Parathyroid adenoma (tissue), 2 donors: ENCODE results near the gene SMARCD1.
A peak's percentile ranks its signal among the peaks of the same experiment; 100 is the strongest.

Experiments
- H2AFZ ChIP-seq: fragments of 300-600 bp; sonication (generic); one replicate; pipeline ENCODE4 v1.7.0; 2017; ENCODE audit warnings: antibody characterized with exemption, mild to moderate bottlenecking
- H3K27ac ChIP-seq: fragments of 300-600 bp; sonication (generic); one replicate; pipeline ENCODE4 v1.7.0; 2017
- H3K27me3 ChIP-seq: fragments of 300-600 bp; sonication (generic); one replicate; pipeline ENCODE4 v1.7.0; 2017; ENCODE audit warnings: low read length; ENCODE audit not compliant: control insufficient read depth, insufficient read depth
- H3K36me3 ChIP-seq: fragments of 300-600 bp; sonication (generic); one replicate; pipeline ENCODE4 v1.7.0; 2017; ENCODE audit warnings: low read length; ENCODE audit not compliant: control insufficient read depth, insufficient read depth
- H3K4me1 ChIP-seq: fragments of 300-600 bp; sonication (generic); one replicate; pipeline ENCODE4 v1.7.0; 2017; ENCODE audit warnings: control low read depth
- H3K4me2 ChIP-seq: fragments of 300-600 bp; sonication (generic); one replicate; pipeline ENCODE4 v1.7.0; 2017; ENCODE audit warnings: low read length
- H3K4me3 ChIP-seq: fragments of 300-600 bp; sonication (generic); one replicate; pipeline ENCODE4 v1.7.0; 2017; ENCODE audit warnings: low read depth, low read length
- H3K79me2 ChIP-seq: fragments of 300-600 bp; sonication (generic); one replicate; pipeline ENCODE4 v1.7.0; 2017; ENCODE audit warnings: control low read depth
- H3K9ac ChIP-seq: fragments of 300-600 bp; sonication (generic); one replicate; pipeline ENCODE4 v1.7.0; 2017; ENCODE audit warnings: mild to moderate bottlenecking
- H3K9me3 ChIP-seq: fragments of 300-600 bp; sonication (generic); one replicate; pipeline ENCODE4 v1.7.0; 2017; ENCODE audit warnings: low read length; ENCODE audit not compliant: control insufficient read depth
- CTCF ChIP-seq: fragments of 300-600 bp; sonication (generic); IDR thresholded peaks from one replicate; pipeline ENCODE4 v1.7.0; 2017; ENCODE audit warnings: antibody characterized with exemption, mild to moderate bottlenecking
- donor health status: primary hyperparathyroidism.

The SMARCD1 gene

GRCh38 chr12:50102646-50103309, 17.6 kb downstream of the SMARCD1 start:
- TF ChIP-seq CTCF: no peak
- H3K36me3 ChIP-seq: no peaks in the 10 kb centered on the region
- H3K9ac ChIP-seq: no peak overlapping the region
- H3K27me3 ChIP-seq: no peaks in the 10 kb centered on the region
- peaks cover 11% of the 10 kb centered on the region for H3K79me2 ChIP-seq
- no peak overlapping the region for H3K4me2 ChIP-seq
- no peaks in the 10 kb centered on the region for H3K9me3 ChIP-seq
- H3K4me3 ChIP-seq: no peak overlapping the region
- H3K27ac ChIP-seq: peak overlapping the region; percentile 85
- peaks cover 50% of the 10 kb centered on the region for H3K4me1 ChIP-seq
- peak overlapping the region; percentile 36 for H2AFZ ChIP-seq

GRCh38 chr12:50103351-50103750, 18.2 kb downstream of the SMARCD1 start:
- H3K4me3 ChIP-seq: no peak overlapping the region
- peak overlapping the region; percentile 85 for H3K27ac ChIP-seq
- H3K36me3 ChIP-seq: no peaks in the 10 kb centered on the region
- H3K79me2 ChIP-seq: peaks cover 11% of the 10 kb centered on the region
- no peaks in the 10 kb centered on the region for H3K9me3 ChIP-seq
- no peak overlapping the region for H3K9ac ChIP-seq
- H3K4me2 ChIP-seq: no peak overlapping the region
- no peak for TF ChIP-seq CTCF
- H3K27me3 ChIP-seq: no peaks in the 10 kb centered on the region
- peaks cover 55% of the 10 kb centered on the region for H3K4me1 ChIP-seq
- peak overlapping the region; percentile 66 for H2AFZ ChIP-seq

- Histone ChIP-seq H2AFZ (peak within 1 kb of the TSS; percentile 66), H3K9ac (no peak within 1 kb of the TSS), H3K36me3 (no peaks in the 10 kb centered on the region), H3K27me3 (no peaks in the 10 kb centered on the region), H3K4me3 (peak within 1 kb of the TSS; percentile 45), H3K79me2 (peaks cover 11% of the 10 kb centered on the region), H3K4me1 (peaks cover 60% of the 10 kb centered on the region), H3K9me3 (no peaks in the 10 kb centered on the region), H3K4me2 (peak within 1 kb of the TSS; percentile 81), H3K27ac (peak within 1 kb of the TSS; percentile 85)
- TF ChIP-seq CTCF: peak; percentile 19
These were observed 18.7 kb downstream of the SMARCD1 start, which contains the start of gene GPD1 for GRCh38 chr12:50103767-50104321. GPD1 (plus strand) TSS chr12:50104008; CDS start chr12:50104051, 43 bp downstream.

DNA sequence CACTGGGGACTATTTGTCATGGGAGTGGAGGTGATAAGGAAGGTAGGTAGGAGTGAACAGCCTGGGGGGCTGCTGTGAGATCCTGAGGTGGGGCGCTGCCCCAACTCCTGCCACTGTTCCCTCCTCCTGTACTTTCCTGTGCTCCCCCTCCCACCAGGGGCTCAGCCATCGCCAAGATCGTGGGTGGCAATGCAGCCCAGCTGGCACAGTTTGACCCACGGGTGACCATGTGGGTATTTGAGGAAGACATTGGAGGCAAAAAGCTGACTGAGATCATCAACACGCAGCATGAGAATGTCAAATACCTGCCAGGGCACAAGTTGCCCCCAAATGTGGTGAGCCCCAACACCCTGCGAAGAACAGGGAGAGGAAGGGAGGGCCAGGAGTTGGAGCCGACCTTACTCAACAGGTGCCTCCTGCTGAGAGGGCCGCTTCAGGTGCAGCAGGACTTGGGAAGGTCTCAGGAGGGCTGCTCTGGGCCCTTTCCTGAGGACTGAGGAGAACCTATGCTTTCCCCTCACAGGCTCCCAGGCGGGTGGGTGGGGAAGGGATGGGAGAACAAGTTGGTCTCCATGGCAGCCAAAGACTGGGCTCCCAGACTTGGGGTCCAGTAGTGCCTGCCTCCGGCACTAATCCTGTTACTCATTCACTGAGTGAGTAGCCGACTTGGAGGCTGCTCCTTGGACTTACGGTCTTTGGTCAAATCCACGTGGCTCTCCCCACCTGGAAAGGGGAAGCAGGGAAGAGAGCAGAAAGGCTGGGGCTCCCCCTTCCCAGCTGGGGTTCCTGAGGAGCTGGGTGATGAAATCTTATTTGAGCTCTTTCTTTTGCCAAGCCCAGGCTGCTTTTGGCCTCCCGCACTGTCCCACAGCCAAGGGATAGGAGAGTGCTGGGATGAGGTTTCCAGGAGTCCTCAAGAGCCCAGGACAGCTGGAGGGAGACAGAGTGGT, 19.6 kb downstream of the SMARCD1 start:
- Histone ChIP-seq H3K27me3 (no peaks in the 10 kb centered on the region), H3K9me3 (no peaks in the 10 kb centered on the region), H3K79me2 (peaks cover 11% of the 10 kb centered on the region), H3K4me3 (peak overlapping the region; percentile 45), H2AFZ (no peak overlapping the region), H3K4me1 (peaks cover 69% of the 10 kb centered on the region), H3K36me3 (no peaks in the 10 kb centered on the region), H3K4me2 (peak overlapping the region; percentile 81), H3K9ac (no peak overlapping the region), H3K27ac (peak overlapping the region; percentile 85)
- no peak for TF ChIP-seq CTCF
